ENCODE measurements around the gene ZFYVE28.

Gene ZFYVE28

GRCh38 chr4:2395038-2395437 lies 23.4 kb downstream of the ZFYVE28 start:
- TF ChIP-seq CTCF (IDR thresholded peaks at IDR 0.05; ENCODE audit: low read depth, low read length, missing control alignments), result no peak
- DNase-seq (ENCODE audit: low read depth), result no peak

GRCh38 chr4:2394528-2394927 lies 23.9 kb downstream of the ZFYVE28 start:
- TF ChIP-seq CTCF (IDR thresholded peaks at IDR 0.05; ENCODE audit: low read depth, low read length, missing control alignments), result no peak
- H3K4me3 ChIP-seq (ENCODE audit: low read depth, low read length), result no peak overlapping the region
- no peak for DNase-seq (ENCODE audit: low read depth)

More at GRCh38 chr4:2395038-2395437, 23.4 kb downstream of the ZFYVE28 start:
- H3K4me3 ChIP-seq (ENCODE audit: low read depth, low read length), result no peak overlapping the region

GRCh38 chr4:2393353-2394270 lies 24.8 kb downstream of the ZFYVE28 start:
- H3K4me3 ChIP-seq (ENCODE audit: low read depth, low read length), result no peak overlapping the region
- no peak for TF ChIP-seq CTCF (IDR thresholded peaks at IDR 0.05; ENCODE audit: low read depth, low read length, missing control alignments)
- no peak for DNase-seq (ENCODE audit: low read depth)

GRCh38 chr4:2390784-2391421 lies 27.5 kb downstream of the ZFYVE28 start:
- no peak for TF ChIP-seq CTCF (IDR thresholded peaks at IDR 0.05; ENCODE audit: low read depth, low read length, missing control alignments)
- H3K4me3 ChIP-seq (ENCODE audit: low read depth, low read length), result no peak overlapping the region
- no peak for DNase-seq (ENCODE audit: low read depth)

GRCh38 chr4:2390146-2390545 lies 28.3 kb downstream of the ZFYVE28 start:
- no peak for DNase-seq (ENCODE audit: low read depth)
- no peak overlapping the region for H3K4me3 ChIP-seq (ENCODE audit: low read depth, low read length)
- TF ChIP-seq CTCF (IDR thresholded peaks at IDR 0.05; ENCODE audit: low read depth, low read length, missing control alignments), result no peak

- no peak overlapping the region for H3K4me3 ChIP-seq (ENCODE audit: low read depth, low read length)
- TF ChIP-seq CTCF (IDR thresholded peaks at IDR 0.05; ENCODE audit: low read depth, low read length, missing control alignments), result no peak
- DNase-seq (ENCODE audit: low read depth), result no peak
Measured at GRCh38 chr4:2389691-2390090, 28.8 kb downstream of the ZFYVE28 start.
